CD4-positive, alpha-beta T cell treated with Interleukin-15 for 1 hour (primary cell): ENCODE data around the gene CLEC20A.

ENCODE experiments used
- DNase-seq: peaks from one replicate; pipeline ENCODE4 v3.0.0-alpha.2; 2020

Gene CLEC20A

DNA sequence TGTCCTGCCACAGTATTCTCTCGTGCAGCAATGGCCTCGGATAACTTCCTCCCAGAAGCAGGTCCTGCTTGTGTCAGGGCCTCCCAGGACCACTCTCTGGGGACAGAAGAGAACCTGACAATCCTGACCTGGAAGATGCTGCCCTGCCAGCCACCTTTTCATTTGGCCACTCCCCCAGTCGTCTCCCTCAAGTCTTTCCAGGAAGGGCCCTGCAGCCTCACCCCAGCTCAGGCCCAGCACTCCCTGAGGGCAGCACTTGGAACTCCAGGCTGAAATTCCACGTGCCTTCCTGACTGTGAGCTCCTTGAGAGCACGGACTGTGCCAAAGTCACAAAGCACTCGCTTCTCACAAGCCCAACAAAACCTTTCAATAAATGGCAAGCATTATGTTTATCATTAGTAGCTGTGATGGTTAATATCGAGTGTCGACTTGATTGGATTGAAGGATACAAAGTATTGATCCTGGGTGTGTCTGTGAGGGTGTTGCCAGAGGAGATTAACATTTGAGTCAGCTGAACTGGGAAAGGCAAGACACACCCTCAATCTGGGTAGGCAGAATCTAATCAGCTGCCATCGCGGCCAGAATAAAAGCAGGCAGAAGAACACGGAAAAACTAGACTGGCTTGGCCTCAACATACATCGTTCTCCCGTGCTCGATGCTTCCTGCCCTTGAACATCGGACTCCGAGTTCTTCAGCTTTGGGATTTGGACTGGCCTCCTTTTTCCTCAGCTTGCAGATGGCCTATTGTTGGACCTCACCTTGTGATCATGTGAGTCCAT is 2.3 kb upstream of the CLEC20A start:
- DNase-seq = no peak

DNA sequence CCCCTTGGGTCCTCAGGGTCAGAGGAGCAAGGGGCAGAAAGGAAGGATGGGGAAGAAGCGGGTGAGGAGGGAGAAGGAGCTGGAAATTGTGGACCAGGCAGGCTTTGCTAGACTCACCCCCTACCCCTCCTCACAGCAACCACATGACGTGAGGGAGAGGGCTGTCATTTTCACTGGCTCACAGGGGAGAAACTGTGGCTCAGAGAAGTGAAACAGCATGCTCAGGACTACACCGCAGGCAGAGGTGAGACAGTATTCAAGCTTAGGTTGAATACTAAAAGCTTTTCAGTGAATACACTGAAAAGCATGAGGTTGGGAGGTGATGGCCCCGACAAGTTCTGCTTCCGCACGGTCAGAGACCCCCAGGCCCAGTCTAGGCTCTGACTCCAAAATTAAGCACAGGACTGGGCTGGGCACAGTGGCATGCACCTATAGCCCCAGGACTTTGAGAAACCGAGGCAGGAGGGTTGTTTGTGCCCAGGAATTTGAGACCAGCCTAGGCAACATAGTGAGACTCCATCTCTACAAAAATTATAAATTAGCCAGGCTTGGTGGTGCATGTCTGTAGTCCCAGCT is 1.2 kb upstream of the CLEC20A start:
- DNase-seq = no peak

DNA sequence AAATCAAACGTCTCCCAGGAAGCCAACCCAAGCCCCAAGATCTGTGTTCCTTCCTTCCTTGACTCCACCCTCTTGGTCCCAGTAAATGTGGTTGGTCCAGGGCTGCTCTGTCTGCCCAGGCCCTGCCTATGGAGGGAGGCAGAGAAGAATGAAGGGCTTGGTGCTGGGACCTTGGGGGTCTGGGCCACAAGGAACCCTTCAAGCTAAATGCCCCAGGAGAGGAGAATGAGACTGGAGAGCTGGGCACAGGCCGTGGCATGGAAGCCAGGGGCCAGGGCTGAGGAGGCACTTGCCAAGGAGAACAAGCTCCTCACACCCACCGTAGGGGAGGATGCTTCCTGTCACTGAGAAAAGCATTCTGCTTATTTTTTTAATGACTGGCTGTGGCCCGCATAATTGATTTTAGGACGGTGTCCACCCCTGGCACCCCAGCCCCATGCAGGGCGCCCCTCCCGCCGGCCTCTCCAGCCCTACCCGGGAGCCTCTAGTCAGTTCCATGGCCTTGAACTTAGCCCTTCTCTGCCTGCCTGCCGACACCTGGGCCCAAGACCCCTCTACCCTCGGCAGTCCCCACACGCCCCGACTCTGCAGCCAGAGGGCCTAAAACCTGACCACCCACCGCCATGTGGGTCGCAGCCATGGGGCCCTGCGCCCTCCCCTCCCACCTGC is 889 bp downstream of the CLEC20A start:
- DNase-seq = no peak

DNA sequence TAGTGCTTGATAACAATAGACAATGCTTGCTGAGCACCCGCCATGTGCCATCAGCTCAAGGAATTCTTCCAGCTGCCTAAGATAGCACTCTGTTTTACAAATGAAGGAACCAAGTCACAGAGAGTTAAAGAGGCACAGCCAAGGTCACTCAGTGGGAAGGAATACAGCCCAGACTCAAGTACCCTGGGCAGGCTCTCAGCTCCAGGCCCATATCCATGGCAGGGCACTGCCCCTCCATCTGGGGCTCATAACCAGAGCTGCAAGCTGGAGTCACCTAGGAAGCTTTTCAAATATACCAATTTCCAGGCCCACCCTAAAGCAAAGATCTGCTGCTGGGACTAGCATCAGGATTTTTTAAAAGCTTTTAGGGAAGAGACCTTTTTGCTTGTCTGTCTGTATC is 1.6 kb downstream of the CLEC20A start:
- no peak for DNase-seq

DNA sequence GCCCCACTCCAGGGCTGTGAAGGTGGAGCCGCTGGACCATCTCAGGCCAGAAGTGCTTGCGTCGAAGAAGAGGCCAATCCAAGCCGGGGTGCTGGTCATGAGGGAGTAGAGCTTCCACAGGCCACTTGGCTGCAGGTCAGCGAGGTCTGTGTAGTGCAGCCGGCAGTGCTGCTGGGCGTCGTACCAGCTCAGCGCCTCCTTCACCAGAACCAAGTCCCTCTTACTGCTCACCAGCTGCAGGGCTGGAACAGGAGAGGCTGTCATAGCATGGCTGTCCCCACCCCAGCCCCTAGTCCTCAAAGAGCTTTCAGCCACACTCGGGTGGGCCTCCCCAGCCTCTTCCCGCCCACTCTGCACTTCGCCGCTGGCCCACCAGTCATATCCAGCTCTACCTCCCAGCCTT is 2.2 kb downstream of the CLEC20A start:
- no peak for DNase-seq

DNA sequence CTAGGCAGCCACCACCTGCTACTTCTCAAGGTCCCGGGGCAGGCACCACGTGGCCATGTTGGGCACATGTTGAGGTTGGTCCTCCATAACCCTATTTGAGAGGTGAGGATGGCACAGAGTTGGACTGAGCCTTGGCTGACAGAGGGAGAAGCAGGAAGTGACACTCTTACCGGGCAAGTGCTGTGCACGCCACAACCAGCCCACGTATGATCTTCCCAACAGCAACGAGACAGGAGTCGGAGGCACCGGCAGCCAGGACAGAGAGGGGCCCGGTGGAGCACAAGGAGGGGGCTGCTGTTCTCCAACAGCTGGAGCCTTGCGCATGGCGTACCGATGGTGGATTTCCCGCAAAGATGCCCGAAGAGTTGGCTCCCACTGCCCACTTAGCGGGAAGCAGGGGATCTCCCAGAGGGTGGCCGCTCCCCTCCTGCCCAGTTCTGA is 3.4 kb downstream of the CLEC20A start:
- no peak for DNase-seq

DNA sequence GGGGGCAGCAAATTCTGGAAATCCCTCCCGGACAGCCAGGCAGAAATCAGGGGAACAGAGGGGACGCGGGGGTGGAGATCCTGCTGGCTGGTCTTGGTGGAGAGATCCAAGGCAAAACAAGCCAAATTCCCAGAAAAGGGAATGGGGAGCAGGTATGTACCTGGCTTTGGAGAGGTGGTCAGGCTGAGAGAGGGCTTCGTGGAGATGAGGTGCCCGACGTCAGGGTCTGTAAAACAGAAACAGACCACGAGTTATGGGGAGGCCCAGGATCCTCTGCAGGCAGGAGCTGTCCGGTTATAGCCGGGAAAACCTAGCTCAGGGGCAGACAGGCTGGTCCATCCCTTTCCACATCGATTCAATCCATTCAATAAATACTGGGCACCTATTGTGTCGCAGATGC is 4.4 kb downstream of the CLEC20A start:
- no peak for DNase-seq

DNA sequence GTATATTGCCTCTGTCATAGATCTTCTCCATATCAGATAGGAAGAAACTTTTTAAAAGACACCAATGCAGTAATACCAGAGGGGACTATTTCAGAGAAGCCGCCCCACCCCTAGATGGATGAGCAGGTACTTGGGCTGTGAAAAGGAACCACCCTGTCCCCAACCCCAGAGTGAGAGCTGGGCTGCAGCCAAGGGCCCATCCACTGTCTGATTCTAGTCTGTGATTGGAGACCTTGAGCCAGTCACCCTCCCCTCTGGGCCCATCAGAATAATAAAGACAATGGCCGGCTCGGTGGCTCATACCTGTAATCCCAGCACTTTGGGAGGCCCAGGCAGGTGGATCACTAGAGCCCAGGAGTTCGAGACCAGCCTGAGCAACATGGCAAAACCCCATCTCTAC is 5.0 kb downstream of the CLEC20A start:
- no peak for DNase-seq

DNA sequence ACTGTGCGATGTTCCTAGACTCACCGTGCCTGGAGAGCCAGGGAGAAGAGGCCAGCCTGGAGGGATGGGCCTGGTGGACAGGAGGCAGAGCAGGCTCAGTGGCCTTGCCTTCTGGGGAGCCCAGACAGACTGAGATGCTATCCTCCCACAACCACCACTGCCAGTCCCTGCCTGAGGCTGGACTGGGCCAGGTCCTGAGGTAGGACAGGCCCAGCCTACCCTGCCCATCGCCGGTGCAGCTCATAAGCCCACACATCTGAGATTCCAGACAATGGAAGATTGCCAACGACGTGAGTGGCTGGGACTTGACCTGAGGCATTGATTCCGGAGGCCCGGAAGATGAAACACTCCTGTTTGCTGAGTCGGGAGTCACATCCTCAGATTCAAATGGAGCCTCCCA is 5.8 kb downstream of the CLEC20A start:
- DNase-seq = no peak

DNA sequence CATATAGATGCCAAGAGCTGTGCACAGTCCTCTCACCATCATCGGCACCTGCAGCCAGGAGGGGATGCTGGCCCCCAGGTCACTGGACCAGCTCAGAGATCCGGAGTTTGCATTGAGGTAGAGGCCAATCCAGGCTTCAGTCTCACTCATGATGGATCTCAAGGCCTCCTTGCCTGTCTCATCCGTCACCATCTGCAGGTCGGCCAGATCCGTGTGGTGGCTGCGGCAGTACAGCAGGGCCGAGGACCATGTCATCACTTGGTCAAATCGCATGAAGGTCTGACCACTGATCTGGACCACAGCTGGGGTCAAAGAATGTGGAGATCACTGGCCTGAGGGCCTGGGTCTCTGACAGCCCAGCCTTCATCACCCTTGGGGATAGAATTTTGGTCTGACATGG is 6.6 kb downstream of the CLEC20A start:
- no peak for DNase-seq

DNA sequence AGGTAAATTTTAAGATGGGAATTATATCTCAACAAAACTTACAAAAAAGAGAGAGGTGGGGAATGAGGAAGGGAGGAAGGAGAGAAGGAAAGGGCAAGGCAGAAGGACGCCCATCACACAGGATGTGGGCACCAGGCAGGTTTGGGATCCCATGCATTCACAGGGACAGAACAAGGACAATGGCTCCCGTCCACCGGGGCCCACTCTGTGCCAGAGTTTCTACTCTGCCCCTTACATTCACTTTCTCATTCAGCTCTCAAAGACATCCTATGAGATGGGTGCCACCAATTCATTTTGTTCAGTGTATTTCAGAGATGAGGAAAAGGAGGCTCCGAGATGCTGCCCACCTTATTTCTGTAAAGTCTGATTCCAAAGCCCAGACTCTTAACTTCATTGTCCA is 7.4 kb downstream of the CLEC20A start:
- DNase-seq = no peak

DNA sequence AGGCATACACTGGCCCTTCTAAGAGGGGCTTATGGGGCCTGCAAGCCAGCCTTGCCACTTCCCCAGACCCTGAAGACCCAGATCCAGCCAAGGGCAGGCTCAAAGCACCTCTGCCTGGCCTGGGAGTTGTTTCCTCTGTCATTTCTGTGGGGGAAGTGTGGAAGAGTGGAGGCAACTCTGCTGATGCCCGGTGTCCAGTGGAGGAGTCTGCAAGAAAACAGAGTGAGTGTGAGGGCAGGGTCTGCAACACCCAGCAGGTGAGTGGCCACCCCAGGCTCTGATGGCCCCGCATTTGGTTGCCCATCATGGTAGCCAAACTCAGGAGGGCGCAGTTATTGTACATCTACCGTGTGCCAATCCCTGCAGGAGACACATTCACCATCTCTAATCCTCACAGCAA is 8.4 kb downstream of the CLEC20A start:
- DNase-seq = no peak

DNA sequence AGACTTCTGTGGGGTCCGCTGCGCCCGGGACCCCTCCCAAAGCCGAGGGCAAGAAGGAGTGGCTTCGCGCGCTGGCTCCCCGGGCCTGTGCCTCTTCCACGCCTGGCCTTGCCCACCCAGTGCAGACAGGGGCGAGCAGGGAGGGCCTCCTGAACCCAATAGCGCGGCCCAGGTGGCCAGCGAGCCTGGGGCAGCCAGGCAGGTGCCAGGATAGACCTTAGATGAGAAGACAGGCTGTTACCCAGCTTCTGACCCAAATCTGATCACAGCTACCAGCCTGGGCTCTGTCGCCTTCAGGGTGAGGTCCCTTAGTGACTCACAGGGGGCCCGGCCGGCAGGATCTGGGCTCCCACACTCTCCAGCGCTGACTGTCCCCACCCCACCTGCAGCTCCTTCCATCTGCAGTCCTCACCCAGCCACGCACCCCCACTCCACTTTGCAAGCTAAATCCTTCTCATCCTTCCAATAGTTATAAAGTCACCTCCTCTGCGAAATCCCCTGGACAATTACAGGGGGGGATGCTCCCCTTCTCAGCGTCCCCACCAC is 9.6 kb downstream of the CLEC20A start:
- DNase-seq = no peak

DNA sequence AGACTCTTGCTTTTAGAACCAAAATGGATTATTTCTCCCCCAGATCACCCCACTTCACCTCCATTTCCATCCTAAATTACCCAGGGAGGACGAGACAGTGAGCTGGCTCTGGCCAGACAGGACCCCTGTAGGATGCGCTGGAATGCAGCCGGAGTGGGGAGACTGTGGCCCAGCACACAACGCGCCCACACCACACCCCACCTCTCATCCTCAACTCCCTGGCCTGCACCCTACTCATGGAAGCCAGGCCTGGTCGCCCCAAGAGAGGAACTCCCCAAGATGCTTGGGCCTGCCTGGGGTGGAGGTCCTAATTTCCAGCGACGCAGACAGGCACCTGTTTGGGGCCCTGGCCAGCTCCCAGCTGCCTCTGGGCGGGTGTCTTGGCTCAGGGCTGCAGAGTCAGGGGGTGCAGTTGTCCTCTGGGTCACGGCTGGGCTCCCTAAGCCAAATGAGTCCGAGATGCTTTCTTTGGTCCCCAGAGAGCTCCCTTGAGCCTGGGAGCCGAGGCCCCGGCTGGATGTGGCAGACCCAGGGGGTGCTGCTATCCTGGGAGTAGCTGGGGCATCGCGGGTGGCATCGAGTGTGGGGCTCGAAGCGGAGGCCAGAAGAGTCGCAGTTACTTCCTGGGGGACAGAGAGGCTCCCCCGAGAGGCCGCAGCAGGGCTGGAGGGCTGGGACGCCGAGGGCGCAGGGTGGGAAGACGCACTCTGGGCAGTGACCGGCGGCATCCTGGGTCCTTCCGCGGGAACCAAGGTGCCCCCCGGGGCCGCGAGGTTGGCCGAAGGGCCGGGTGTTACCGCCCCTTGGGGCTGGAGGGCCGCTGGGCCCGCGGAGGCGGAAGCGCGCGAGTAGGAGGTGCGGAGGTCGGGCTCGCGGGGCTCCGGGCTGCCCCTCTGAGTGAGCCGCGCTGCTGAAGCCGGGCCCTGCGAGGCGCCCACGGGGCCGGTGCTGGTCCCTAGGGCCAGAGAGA is 10.4 kb downstream of the CLEC20A start:
- no peak for DNase-seq

DNA sequence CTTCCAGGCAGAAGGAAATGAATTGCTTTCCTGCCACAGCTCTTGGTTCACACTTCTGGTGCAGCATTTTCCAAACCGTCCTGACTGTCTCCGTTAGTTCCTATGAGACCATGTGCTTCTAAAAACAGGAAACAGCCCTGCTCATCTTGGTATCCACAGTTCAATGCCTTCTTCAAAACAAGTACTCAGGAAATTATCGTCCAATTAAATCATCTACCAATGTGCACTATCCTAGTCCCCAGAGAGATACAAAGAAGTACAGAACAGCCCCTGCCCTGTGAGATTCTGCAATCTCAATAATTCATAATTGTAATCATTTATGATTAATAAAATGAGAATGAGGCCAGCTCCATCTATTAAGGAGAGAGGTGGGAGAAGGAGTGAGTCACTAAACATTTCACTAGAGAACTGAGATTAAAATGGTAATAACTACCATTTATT is 11.2 kb downstream of the CLEC20A start:
- no peak for DNase-seq

DNA sequence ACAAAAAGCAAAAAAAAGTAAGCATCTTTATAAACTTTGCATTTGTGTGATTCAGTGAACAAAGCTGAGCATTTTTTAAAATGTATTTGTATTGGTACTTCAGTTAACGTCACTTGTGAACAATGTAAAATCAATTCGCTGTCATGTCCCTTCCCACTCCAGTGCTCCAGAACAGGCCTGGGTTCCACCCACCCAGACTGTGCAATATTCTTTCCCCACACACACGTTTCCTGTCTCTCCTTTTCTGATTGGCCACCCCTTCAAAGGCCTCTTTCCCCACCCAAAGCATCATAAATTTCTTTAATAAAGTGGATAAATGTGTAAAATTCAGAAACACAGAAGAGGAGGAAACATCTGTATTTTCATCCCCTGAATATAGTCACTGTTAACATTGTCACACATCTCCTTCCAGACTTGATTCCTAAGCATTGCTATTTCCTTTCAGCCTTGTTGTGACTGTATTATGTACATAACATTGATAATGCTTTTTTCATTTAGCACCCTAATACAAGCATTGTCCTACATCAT is 12.0 kb downstream of the CLEC20A start:
- DNase-seq = no peak

DNA sequence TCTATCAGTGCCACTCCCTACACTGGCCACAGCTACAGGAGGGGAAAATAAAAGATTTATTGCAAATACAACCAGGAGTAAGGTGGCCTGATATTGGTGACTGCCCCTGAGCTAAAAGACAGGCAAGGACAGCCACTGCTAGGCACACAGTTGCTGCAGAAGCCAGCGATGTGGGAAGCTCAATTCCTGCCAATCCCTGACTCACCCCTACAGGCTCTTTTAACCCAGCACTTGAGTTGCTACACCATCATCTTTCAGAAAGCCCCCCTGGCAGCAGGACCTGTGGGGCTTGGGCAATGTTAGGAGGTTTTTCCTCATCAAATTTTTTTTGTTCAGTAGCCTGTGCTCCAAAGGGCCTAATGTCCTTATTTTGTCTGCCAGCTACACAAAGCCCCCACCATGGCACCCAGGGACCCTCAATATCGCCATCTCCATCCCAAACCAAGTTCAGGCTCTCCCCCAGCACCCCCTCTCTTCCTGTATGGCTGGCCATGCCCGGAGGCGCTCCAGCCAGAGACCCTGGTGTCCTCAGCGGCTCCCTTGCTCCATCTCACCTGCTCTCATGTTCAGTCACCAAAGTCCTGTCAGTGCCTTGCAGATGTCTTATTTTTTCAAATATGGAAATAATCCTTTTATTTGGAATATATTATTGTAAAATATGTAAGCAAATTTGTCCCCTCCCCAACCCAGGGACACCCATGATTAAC is 13.4 kb downstream of the CLEC20A start:
- DNase-seq = no peak

DNA sequence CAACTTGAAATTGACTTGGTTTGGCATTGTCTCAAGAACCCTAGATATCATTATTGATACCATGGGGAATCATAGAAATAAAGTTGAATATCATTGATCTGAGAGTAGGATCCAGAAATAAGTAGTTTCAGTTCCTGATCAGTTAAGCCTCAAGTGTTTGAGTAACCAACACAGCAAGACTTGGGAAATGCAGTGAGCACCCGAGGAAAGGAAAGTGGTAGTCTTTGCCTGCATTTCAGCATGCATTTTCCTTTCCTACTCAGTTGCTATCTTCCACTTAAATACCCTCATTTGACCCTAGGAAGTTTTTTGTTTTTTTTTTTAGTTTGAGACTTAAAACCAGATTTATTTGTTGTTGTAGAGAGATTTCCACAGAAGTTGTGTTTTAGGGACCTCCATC is 18.9 kb downstream of the CLEC20A start:
- no peak for DNase-seq

DNA sequence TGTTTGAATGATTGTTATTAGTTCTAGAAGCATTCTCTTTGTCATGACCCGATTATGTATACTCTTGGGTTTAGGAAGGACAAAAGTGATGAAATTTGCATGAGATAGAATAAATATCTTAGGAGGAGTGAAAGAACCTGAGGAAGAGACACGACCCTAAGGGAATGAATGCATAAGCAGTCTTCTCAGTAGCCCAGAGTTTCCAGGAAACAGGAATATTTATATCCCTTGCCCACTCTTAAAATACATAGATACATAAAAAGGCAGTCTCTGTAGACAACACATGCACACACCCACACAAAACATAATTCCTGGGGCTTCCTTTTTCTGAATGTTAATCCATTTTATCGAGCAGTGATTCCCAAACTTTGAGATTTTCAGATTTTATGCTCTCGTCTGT is 19.4 kb downstream of the CLEC20A start:
- no peak for DNase-seq

DNA sequence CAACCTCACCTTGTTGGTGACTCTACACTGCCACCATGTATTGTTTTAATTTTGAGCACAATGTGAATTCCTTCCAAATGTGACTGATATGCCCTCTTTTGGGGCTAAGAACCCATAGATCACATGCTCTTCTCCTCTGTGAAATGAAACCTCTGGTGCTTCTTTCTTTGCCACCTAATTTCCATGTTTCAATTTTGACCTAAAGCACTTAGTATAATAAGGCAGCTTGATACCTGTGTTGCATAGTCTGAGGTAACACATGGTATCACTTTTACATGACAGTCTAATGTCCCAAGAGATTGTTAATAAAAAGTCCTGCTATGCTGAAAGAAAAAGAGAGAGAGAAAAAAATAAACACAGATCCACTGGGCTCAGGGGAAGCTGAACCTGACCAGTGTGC is 24.2 kb downstream of the CLEC20A start:
- DNase-seq = no peak

DNA sequence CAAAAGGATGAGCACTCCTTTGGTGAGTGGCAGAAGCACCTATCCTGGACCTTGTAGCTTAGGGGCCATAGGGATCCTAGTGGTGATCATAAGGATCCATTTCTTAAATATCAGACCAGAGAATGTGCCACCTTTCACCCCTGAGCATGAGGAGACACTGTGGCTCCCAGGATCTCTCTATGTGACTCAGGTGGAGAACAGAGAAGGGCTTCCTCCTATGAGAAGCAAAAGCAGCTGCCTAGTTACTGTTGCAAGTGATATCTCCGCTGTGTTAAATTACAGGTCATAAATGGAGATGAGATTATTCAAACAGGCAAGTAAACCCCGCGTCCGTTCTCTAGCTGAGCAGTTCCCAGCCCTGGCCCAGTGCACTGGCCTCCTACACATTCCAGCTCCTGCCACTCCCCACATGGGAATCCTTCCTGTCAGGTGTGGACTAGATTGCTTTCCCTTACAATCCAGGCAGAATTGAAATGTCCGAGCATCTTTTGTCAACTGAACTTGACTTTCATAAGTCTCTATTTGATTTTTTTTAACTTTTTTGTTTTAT is 26.3 kb downstream of the CLEC20A start:
- DNase-seq = no peak

DNA sequence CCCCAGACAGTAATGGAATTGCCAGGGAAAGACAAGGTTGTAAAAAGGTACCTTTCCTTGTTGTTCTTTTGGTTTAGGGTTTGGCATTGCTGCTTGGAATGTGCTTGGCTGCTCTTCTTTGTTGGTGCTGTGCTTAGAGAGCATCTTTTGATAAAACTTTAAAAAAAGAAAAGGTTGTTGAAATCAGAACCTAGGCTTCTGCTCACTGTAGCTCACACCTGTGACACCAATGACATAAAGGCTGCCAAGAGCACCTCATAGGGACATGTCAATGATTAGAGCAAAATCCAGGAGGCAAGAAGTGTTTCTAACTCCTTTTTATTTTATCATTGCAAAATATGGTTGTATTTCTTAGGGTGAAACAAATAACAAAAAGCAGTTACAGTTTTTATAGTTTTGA is 28.9 kb downstream of the CLEC20A start:
- no peak for DNase-seq
